Measurements from ENCODE around the gene MRPS30.
"Not testable (repeated sequence)": the region's sequence is repeated elsewhere in the genome, so short reads cannot be mapped to it uniquely, and the experiment has no call there.

MRPS30 gene

DNA sequence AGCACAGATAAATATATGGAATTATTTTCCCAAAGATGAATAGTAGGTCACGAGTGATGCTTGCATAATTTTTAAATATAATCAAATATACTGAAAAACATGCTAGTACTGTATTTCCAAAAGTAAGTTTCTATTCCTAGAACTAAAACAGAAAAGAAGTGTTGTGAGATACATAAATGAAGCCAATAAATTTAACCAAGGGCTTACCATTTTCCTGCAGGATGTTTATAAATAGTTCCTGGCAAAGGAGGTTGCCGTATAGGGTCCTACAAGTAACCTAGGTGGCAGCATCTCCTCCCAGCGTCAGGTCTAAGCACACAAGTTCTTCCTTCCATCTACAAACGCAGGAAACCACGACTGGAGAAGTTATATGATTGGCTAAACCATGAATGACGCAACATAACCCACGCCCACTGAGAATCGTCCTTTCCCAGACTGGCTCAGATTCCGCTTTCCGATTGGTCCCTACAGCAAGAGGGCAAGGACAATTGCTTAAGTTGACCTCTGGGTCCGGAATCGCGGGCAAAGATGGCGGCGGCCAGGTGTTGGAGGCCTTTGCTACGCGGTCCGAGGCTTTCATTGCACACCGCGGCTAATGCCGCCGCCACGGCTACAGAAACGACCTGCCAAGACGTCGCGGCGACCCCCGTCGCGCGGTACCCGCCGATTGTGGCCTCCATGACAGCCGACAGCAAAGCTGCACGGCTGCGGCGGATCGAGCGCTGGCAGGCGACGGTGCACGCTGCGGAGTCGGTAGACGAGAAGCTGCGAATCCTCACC lies at the start of gene MRPS30:
Gene MRPS30 (plus strand): TSS at position 513 of the 780 bp plus-strand sequence. CDS start 16 bp downstream, at position 529.
- Histone ChIP-seq H3K36me3 (peaks cover 24 to 34% (median 28%) of the 10 kb centered on the region in 11 experiments), H3K27ac (peak within 1 kb of the TSS; percentile 68 to 94 (median 89)), H3K4me3 (peak within 1 kb of the TSS; percentile 78 to 99 (median 94)), H4K20me1 (peaks cover 0 to 35% (median 23%) of the 10 kb centered on the region in 11 experiments; a peak in 15 of 22 replicates), H3K9me3 (replicated peaks in 1 of 11) (no peaks in the 10 kb centered on the region), H3K4me1 (peaks cover 7 to 23% (median 17%) of the 10 kb centered on the region in 10 experiments; a peak in 18 of 20 replicates), H3K9ac (peak within 1 kb of the TSS; percentile 81 to 93 (median 89)), H3K4me2 (peak within 1 kb of the TSS; percentile 70 to 95 (median 91)), H3K27me3 (no peaks in the 10 kb centered on the region)
- peak in 9 of 11 experiments; percentile 38 to 91 (median 74); a peak in 14 of 22 replicates for TF ChIP-seq Cebpa-rat (IDR thresholded peaks at IDR 0.05)

DNA sequence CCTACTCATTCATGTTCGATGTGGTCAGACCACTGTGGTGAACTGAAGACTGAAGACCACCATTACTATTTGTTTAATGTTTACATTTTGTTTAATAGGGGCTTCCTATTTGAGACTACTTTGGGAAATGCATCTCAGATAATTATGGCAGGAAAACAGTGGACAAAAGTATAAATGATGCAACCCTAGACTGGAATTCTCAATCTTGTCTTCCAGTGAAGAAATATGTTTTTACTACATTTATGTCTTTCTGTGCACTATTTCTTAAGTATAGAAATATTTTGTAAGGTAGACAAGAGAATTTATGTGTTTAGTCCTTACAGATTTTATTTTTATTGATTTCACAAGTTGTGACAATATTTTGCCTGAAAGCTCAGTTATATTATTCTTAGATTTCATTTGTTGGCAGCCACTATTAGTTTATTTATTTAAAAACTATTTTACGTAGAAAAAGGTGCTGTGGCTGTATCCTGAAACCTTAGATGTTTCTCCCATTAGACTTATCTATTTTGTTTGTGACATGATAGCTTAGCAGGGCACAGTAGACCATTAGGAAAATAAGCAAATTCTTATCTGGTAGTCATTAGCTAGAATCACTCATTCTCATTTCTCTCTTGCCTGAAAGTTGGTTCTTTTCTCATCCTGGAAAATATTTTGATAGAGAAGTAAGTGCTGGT lies 39.4 kb upstream of the MRPS30 start:
- H3K36me3 ChIP-seq = no peaks in the 10 kb centered on the region
- H4K20me1 ChIP-seq = no peaks in the 10 kb centered on the region
- H3K27ac ChIP-seq = no peak overlapping the region
- no peak overlapping the region for H3K4me2 ChIP-seq
- H3K27me3 ChIP-seq = no peaks in the 10 kb centered on the region
- H3K9me3 ChIP-seq (replicated peaks in 1 of 11) = no peaks in the 10 kb centered on the region
- no peak overlapping the region for H3K4me3 ChIP-seq
- TF ChIP-seq Cebpa-rat (IDR thresholded peaks at IDR 0.05) = no peak
- H3K4me1 ChIP-seq = no peaks in the 10 kb centered on the region
- no peak overlapping the region for H3K9ac ChIP-seq

- no peaks in the 10 kb centered on the region for H4K20me1 ChIP-seq
- TF ChIP-seq Cebpa-rat (IDR thresholded peaks at IDR 0.05) = no peak
- no peaks in the 10 kb centered on the region for H3K4me1 ChIP-seq
- H3K9me3 ChIP-seq (replicated peaks in 1 of 11) = no peaks in the 10 kb centered on the region
- no peaks in the 10 kb centered on the region for H3K27me3 ChIP-seq
- no peak overlapping the region for H3K4me2 ChIP-seq
- no peak overlapping the region for H3K4me3 ChIP-seq
- no peak overlapping the region for H3K9ac ChIP-seq
- H3K36me3 ChIP-seq = no peaks in the 10 kb centered on the region
- no peak overlapping the region for H3K27ac ChIP-seq
Observed at GRCh38 chr5:44769877-44770209, 38.9 kb upstream of the MRPS30 start.

DNA sequence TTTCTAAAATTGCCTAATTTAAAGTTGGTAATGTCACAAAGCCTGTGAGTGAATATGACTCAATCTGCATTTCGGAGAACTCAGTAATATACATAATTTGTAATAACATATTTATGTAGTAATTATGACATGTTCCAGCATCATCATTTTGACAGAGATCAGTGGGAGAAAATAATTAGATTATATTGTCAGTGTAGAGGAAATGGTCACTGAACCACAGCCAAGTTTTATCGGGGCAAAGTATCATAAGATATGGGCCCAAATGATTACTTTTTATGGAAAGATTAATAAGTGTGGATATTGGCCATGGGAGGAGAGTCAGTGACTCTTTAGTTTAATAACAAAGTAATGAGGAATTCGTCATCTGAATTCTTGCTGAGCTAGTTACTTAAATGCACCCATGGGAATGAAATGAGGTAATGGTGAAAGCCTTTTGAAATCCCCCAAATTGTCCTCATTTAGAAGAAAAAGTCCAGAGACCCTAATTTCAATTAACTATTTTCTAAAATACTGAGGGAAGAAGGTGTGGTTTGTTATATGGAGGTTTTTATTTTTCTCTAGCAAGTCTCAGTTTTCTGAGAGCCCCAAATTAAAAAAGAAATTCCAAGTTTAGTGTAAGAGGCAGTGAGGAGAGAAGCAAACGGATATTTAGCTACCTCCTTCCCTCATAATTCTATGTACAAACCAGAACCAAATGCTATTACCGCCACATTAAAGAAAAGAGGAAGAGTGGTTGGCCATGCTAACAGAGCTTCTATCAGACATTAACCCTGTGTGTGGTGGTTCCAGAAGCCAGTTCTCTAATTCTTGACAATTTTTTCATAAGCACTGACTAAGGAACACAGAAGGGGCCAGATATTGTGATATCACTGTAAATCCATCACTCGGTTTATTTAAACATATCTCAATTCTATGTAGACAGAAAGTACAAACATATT lies 37.7 kb upstream of the MRPS30 start:
- Histone ChIP-seq H4K20me1 (no peaks in the 10 kb centered on the region), H3K4me1 (no peaks in the 10 kb centered on the region), H3K36me3 (no peaks in the 10 kb centered on the region), H3K9me3 (replicated peaks in 1 of 11) (no peaks in the 10 kb centered on the region), H3K9ac (no peak overlapping the region), H3K4me2 (no peak overlapping the region), H3K27ac (no peak overlapping the region), H3K27me3 (no peaks in the 10 kb centered on the region), H3K4me3 (no peak overlapping the region)
- no peak for TF ChIP-seq Cebpa-rat (IDR thresholded peaks at IDR 0.05)

GRCh38 chr5:44772397-44772796 lies 36.4 kb upstream of the MRPS30 start:
- H3K4me3 ChIP-seq; H3K36me3 ChIP-seq; H3K27me3 ChIP-seq; H3K9me3 ChIP-seq (replicated peaks in 1 of 11); H3K4me1 ChIP-seq; H3K4me2 ChIP-seq; H3K27ac ChIP-seq; H3K9ac ChIP-seq; H4K20me1 ChIP-seq: not testable (repeated sequence)

GRCh38 chr5:44774279-44774880 lies 34.4 kb upstream of the MRPS30 start:
- Histone ChIP-seq H3K4me3 (no peak overlapping the region), H3K36me3 (no peaks in the 10 kb centered on the region), H3K27ac (no peak overlapping the region), H3K9ac (no peak overlapping the region), H3K9me3 (replicated peaks in 1 of 11) (no peaks in the 10 kb centered on the region), H3K27me3 (no peaks in the 10 kb centered on the region), H3K4me1 (no peaks in the 10 kb centered on the region), H4K20me1 (no peaks in the 10 kb centered on the region), H3K4me2 (no peak overlapping the region)
- no peak for TF ChIP-seq Cebpa-rat (IDR thresholded peaks at IDR 0.05)

GRCh38 chr5:44779167-44779566 lies 29.6 kb upstream of the MRPS30 start:
- no peaks in the 10 kb centered on the region; a peak in 1 of 20 replicates for H3K4me1 ChIP-seq
- no peak overlapping the region for H3K27ac ChIP-seq
- no peaks in the 10 kb centered on the region for H3K27me3 ChIP-seq
- no peak overlapping the region for H3K4me3 ChIP-seq
- no peaks in the 10 kb centered on the region for H3K36me3 ChIP-seq
- TF ChIP-seq Cebpa-rat (IDR thresholded peaks at IDR 0.05) = no peak
- no peaks in the 10 kb centered on the region for H4K20me1 ChIP-seq
- H3K4me2 ChIP-seq = no peak overlapping the region
- H3K9me3 ChIP-seq (replicated peaks in 1 of 11) = peaks cover 0 to 1% (median 0%) of the 10 kb centered on the region in 11 experiments; a peak in 1 of 22 replicates
- H3K9ac ChIP-seq = no peak overlapping the region

GRCh38 chr5:44783634-44784315 lies 25.0 kb upstream of the MRPS30 start:
- Histone ChIP-seq H3K36me3 (no peaks in the 10 kb centered on the region; a peak in 1 of 22 replicates), H3K4me3 (no peak overlapping the region), H3K9me3 (replicated peaks in 1 of 11) (peaks cover 22 to 39% (median 31%) of the 10 kb centered on the region in 11 experiments), H3K4me1 (no peaks in the 10 kb centered on the region; a peak in 1 of 20 replicates), H3K27ac (no peak overlapping the region), H3K4me2 (no peak overlapping the region), H3K9ac (no peak overlapping the region), H3K27me3 (no peaks in the 10 kb centered on the region), H4K20me1 (no peaks in the 10 kb centered on the region)
- TF ChIP-seq Cebpa-rat (IDR thresholded peaks at IDR 0.05) = no peak

Data from BLaER1 treated with 17β-estradiol and CSF1 and Interleukin-3, amounts not matched to agents 10 nM and 100 nM (cell line).